Mesenchymal stem cell (in vitro differentiated cells and primary cell): Measurements from ENCODE around the gene ENDOU.

Experiments used
- DNase-seq: peaks from one replicate; pipeline ENCODE4 v3.0.0-alpha.2; 2013
- H2AFZ ChIP-seq: one replicate; pipeline ENCODE4 v1.6.1; 2013; ENCODE audit warnings: low read depth, mild to moderate bottlenecking, control low read depth, inconsistent platforms, low read length, moderate library complexity
- H2AK5ac ChIP-seq: 2 replicates; pipeline ENCODE4 v1.6.1; 2013; ENCODE audit warnings: low read length, moderate library complexity, mild to moderate bottlenecking, inconsistent platforms; ENCODE audit not compliant: severe bottlenecking
- H2BK120ac ChIP-seq: one replicate; pipeline ENCODE4 v1.6.1; 2013; ENCODE audit warnings: low read depth, mild to moderate bottlenecking, inconsistent platforms, low read length, moderate library complexity
- H2BK12ac ChIP-seq, 2 experiments: one replicate each; pipeline ENCODE4 v1.6.1; 2013; ENCODE audit warnings: inconsistent platforms in 2 of 2, low read length in 2 of 2, mild to moderate bottlenecking in 2 of 2, moderate library complexity in 2 of 2, control low read depth in 1 of 2
- H2BK15ac ChIP-seq: one replicate; pipeline ENCODE4 v1.6.1; 2013; ENCODE audit warnings: mild to moderate bottlenecking, low read depth, inconsistent platforms; ENCODE audit not compliant: poor library complexity, severe bottlenecking
- H2BK5ac ChIP-seq: 2 replicates; pipeline ENCODE4 v1.6.1; 2013; ENCODE audit warnings: low read depth, mild to moderate bottlenecking, low read length, control low read depth, inconsistent platforms; ENCODE audit not compliant: poor library complexity, severe bottlenecking
- H3K14ac ChIP-seq, 2 experiments: one replicate each; pipeline ENCODE4 v1.6.1; 2013; ENCODE audit warnings: inconsistent platforms in 2 of 2, low read length in 2 of 2, control low read depth in 1 of 2, mild to moderate bottlenecking in 1 of 2, moderate library complexity in 1 of 2
- H3K18ac ChIP-seq, 2 experiments: one replicate each; pipeline ENCODE4 v1.6.1; 2013; ENCODE audit warnings: inconsistent platforms in 2 of 2, low read length in 2 of 2, control low read depth in 1 of 2, low read depth in 1 of 2, mild to moderate bottlenecking in 1 of 2
- H3K23ac ChIP-seq, 2 experiments: one replicate each; pipeline ENCODE4 v1.6.1; 2013; ENCODE audit warnings: inconsistent platforms in 2 of 2, low read length in 2 of 2, mild to moderate bottlenecking in 2 of 2, moderate library complexity in 2 of 2, control low read depth in 1 of 2
- H3K27ac ChIP-seq: 2 replicates; pipeline ENCODE4 v1.5.1; 2013; ENCODE audit warnings: mild to moderate bottlenecking, moderate library complexity, low read length, control low read depth, inconsistent platforms; ENCODE audit not compliant: poor library complexity, severe bottlenecking
- H3K27me3 ChIP-seq, 2 experiments: 2 replicates each; pipeline versions ENCODE4 v1.6.1 to v1.7.0; 2013; ENCODE audit warnings: low read length in 2 of 2, mild to moderate bottlenecking in 2 of 2, moderate library complexity in 2 of 2, control low read depth in 1 of 2, inconsistent platforms in 1 of 2; ENCODE audit not compliant: control insufficient read depth in 1 of 2, insufficient read depth in 1 of 2
- H3K36me3 ChIP-seq, 2 experiments: 2 replicates each; pipeline versions ENCODE4 v1.6.1 to v1.7.0; 2013; ENCODE audit warnings: low read length in 2 of 2, control low read depth in 1 of 2, inconsistent platforms in 1 of 2, low read depth in 1 of 2, mild to moderate bottlenecking in 1 of 2; ENCODE audit not compliant: insufficient read depth in 2 of 2, control insufficient read depth in 1 of 2
- H3K4ac ChIP-seq, 2 experiments: one replicate each; pipeline ENCODE4 v1.6.1; 2013; ENCODE audit warnings: inconsistent platforms in 2 of 2, low read length in 2 of 2, mild to moderate bottlenecking in 2 of 2, moderate library complexity in 2 of 2, control low read depth in 1 of 2, low read depth in 1 of 2
- H3K4me1 ChIP-seq: 2 replicates; pipeline ENCODE4 v1.6.1; 2013; ENCODE audit warnings: low read depth, low read length, control low read depth; ENCODE audit not compliant: control insufficient read depth, insufficient read depth
- H3K4me2 ChIP-seq: 2 replicates; pipeline ENCODE4 v1.6.1; 2013; ENCODE audit warnings: low read length, mild to moderate bottlenecking, inconsistent platforms; ENCODE audit not compliant: poor library complexity, severe bottlenecking
- H3K4me3 ChIP-seq, 2 experiments: 2 replicates each; pipeline versions ENCODE4 v1.5.1 to v1.7.0; 2013; ENCODE audit warnings: low read length in 2 of 2, mild to moderate bottlenecking in 2 of 2, control low read depth in 1 of 2, low read depth in 1 of 2; ENCODE audit not compliant: insufficient read depth in 1 of 2
- H3K79me1 ChIP-seq: replicated peaks from 2 replicates; pipeline ENCODE4 v1.6.1; 2013; ENCODE audit warnings: mild to moderate bottlenecking, control low read depth, low read length, inconsistent platforms; ENCODE audit not compliant: poor library complexity, severe bottlenecking
- H3K9ac ChIP-seq: 2 replicates; pipeline ENCODE4 v1.7.0; 2013; ENCODE audit warnings: mild to moderate bottlenecking, low read length, moderate library complexity
- H3K9me3 ChIP-seq: 2 replicates; pipeline ENCODE4 v1.7.0; 2013; ENCODE audit warnings: mild to moderate bottlenecking, low read length; ENCODE audit not compliant: control insufficient read depth
- H4K8ac ChIP-seq: one replicate; pipeline ENCODE4 v1.6.1; 2013; ENCODE audit warnings: inconsistent platforms, mild to moderate bottlenecking, low read length, moderate library complexity
- H4K91ac ChIP-seq: one replicate; pipeline ENCODE4 v1.6.1; 2013; ENCODE audit warnings: mild to moderate bottlenecking, low read length, inconsistent platforms
- WGBS: methylation state at CpG from one replicate; pipeline ENCODE4 v1.1.7; 2013; ENCODE audit warnings: mixed read lengths; 5-methylcytosine and 5-hydroxymethylcytosine counted together

Gene ENDOU

GRCh38 chr12:47766502-47767215 lies 41.4 kb upstream of the ENDOU start:
- DNase-seq = no peak
- Histone ChIP-seq H3K4me1 (peaks cover 46% of the 10 kb centered on the region), H3K4ac (no peak overlapping the region), H4K91ac (no peak overlapping the region), H2BK5ac (no peak overlapping the region), H3K4me3 (no peak overlapping the region), H3K27me3 (no peaks in the 10 kb centered on the region), H3K14ac (peak overlapping the region in 1 of 2 experiments; percentile 5), H3K18ac (no peak overlapping the region), H2AFZ (no peak overlapping the region), H3K36me3 (no peaks in the 10 kb centered on the region), H4K8ac (no peak overlapping the region), H2AK5ac (peak overlapping the region; percentile 77), H3K27ac (no peak overlapping the region), H3K23ac (no peak overlapping the region), H2BK15ac (no peak overlapping the region), H3K4me2 (no peak overlapping the region), H3K9me3 (no peaks in the 10 kb centered on the region), H3K79me1 (no peaks in the 10 kb centered on the region), H2BK12ac (no peak overlapping the region), H2BK120ac (no peak overlapping the region), H3K9ac (no peak overlapping the region)
- WGBS = 58% methylated on average over 3 of the region's 5 CpGs

GRCh38 chr12:47763481-47764346 lies 38.4 kb upstream of the ENDOU start:
- no peak overlapping the region for H4K8ac ChIP-seq

GRCh38 chr12:47762850-47763465 lies 37.7 kb upstream of the ENDOU start:
- peak overlapping the region; percentile 97 for H2AK5ac ChIP-seq
- no peak overlapping the region for H2BK12ac ChIP-seq
- no peak overlapping the region for H2BK15ac ChIP-seq
- no peak overlapping the region for H3K9ac ChIP-seq
- H3K14ac ChIP-seq = no peak overlapping the region
- no peaks in the 10 kb centered on the region for H3K36me3 ChIP-seq
- no peak overlapping the region for H3K18ac ChIP-seq
- no peak overlapping the region for H3K4me2 ChIP-seq
- no peak for DNase-seq
- H3K9me3 ChIP-seq = no peaks in the 10 kb centered on the region
- no peaks in the 10 kb centered on the region for H3K27me3 ChIP-seq
- no peak overlapping the region for H3K4ac ChIP-seq
- H3K4me3 ChIP-seq = no peak overlapping the region
- H2AFZ ChIP-seq = no peak overlapping the region
- H2BK5ac ChIP-seq = peak overlapping the region; percentile 74
- H2BK120ac ChIP-seq = no peak overlapping the region
- H3K4me1 ChIP-seq = peaks cover 51% of the 10 kb centered on the region
- H3K79me1 ChIP-seq = peaks cover 2% of the 10 kb centered on the region
- H3K23ac ChIP-seq = no peak overlapping the region
- peak overlapping the region; percentile 93 for H3K27ac ChIP-seq
- no peak overlapping the region for H4K91ac ChIP-seq
- no peak overlapping the region for H4K8ac ChIP-seq
- WGBS = 83% methylated on average over 3 of the region's 3 CpGs

More at GRCh38 chr12:47763481-47764346, 38.4 kb upstream of the ENDOU start:
- H3K79me1 ChIP-seq = no peaks in the 10 kb centered on the region
- H3K36me3 ChIP-seq = no peaks in the 10 kb centered on the region
- peak overlapping the region; percentile 93 for H3K27ac ChIP-seq
- no peak for DNase-seq
- no peak overlapping the region for H2BK120ac ChIP-seq
- peaks cover 50% of the 10 kb centered on the region for H3K4me1 ChIP-seq
- H3K4ac ChIP-seq = no peak overlapping the region
- H2BK12ac ChIP-seq = no peak overlapping the region
- H2AFZ ChIP-seq = no peak overlapping the region
- H3K14ac ChIP-seq = peak overlapping the region in 1 of 2 experiments; percentile 11
- H2BK5ac ChIP-seq = peak overlapping the region; percentile 74
- H3K27me3 ChIP-seq = no peaks in the 10 kb centered on the region
- H3K9ac ChIP-seq = no peak overlapping the region
- H3K18ac ChIP-seq = peak overlapping the region in 1 of 2 experiments; percentile 46
- H4K91ac ChIP-seq = no peak overlapping the region
- H3K4me3 ChIP-seq = no peak overlapping the region
- no peak overlapping the region for H3K4me2 ChIP-seq
- H2BK15ac ChIP-seq = no peak overlapping the region
- H3K23ac ChIP-seq = no peak overlapping the region
- H2AK5ac ChIP-seq = peak overlapping the region; percentile 99
- 94% methylated on average over 7 of the region's 8 CpGs for WGBS
- no peaks in the 10 kb centered on the region for H3K9me3 ChIP-seq
